ENCODE measurements around the gene SLC27A3.
A peak's percentile ranks its signal among the peaks of the same experiment; 100 is the strongest.

Gene SLC27A3

GRCh38 chr1:153770797-153771196 lies 4.4 kb upstream of the SLC27A3 start:
- TF ChIP-seq CTCF (IDR thresholded peaks at IDR 0.05; ENCODE audit: control insufficient read depth, insufficient read depth, low read depth, low read length, missing control alignments), result no peak
- no peak for DNase-seq (ENCODE audit: low read depth)
- no peak overlapping the region for H3K4me3 ChIP-seq (ENCODE audit: control insufficient read depth, low read depth, low read length)

- TF ChIP-seq CTCF (IDR thresholded peaks at IDR 0.05; ENCODE audit: control insufficient read depth, insufficient read depth, low read depth, low read length, missing control alignments), result no peak
- DNase-seq (ENCODE audit: low read depth), result no peak
- no peak overlapping the region for H3K4me3 ChIP-seq (ENCODE audit: control insufficient read depth, low read depth, low read length)
These were observed 3.9 kb upstream of the SLC27A3 start for GRCh38 chr1:153771261-153771660.

- TF ChIP-seq CTCF (IDR thresholded peaks at IDR 0.05; ENCODE audit: control insufficient read depth, insufficient read depth, low read depth, low read length, missing control alignments), result peak; percentile 45
- no peak for DNase-seq (ENCODE audit: low read depth)
- H3K4me3 ChIP-seq (ENCODE audit: control insufficient read depth, low read depth, low read length), result no peak overlapping the region
These were observed 3.2 kb upstream of the SLC27A3 start for GRCh38 chr1:153771841-153772593.

GRCh38 chr1:153773096-153773921 lies 1.9 kb upstream of the SLC27A3 start:
- no peak for TF ChIP-seq CTCF (IDR thresholded peaks at IDR 0.05; ENCODE audit: control insufficient read depth, insufficient read depth, low read depth, low read length, missing control alignments)
- DNase-seq (ENCODE audit: low read depth), result no peak
- H3K4me3 ChIP-seq (ENCODE audit: control insufficient read depth, low read depth, low read length), result no peak overlapping the region

GRCh38 chr1:153774026-153774595 lies 1.1 kb upstream of the SLC27A3 start:
- DNase-seq (ENCODE audit: low read depth), result no peak
- H3K4me3 ChIP-seq (ENCODE audit: control insufficient read depth, low read depth, low read length), result no peak overlapping the region
- no peak for TF ChIP-seq CTCF (IDR thresholded peaks at IDR 0.05; ENCODE audit: control insufficient read depth, insufficient read depth, low read depth, low read length, missing control alignments)

GRCh38 chr1:153775458-153776327 lies 486 bp downstream of the SLC27A3 start:
- no peak for DNase-seq (ENCODE audit: low read depth)
- TF ChIP-seq CTCF (IDR thresholded peaks at IDR 0.05; ENCODE audit: control insufficient read depth, insufficient read depth, low read depth, low read length, missing control alignments), result no peak
- peak overlapping the region; percentile 46 for H3K4me3 ChIP-seq (ENCODE audit: control insufficient read depth, low read depth, low read length)

Measured in AG09309 (cell line).